ENCODE measurements around the gene GSC.
"Not testable (repeated sequence)": the region's sequence is repeated elsewhere in the genome, so short reads cannot be mapped to it uniquely, and the experiment has no call there.

DNA sequence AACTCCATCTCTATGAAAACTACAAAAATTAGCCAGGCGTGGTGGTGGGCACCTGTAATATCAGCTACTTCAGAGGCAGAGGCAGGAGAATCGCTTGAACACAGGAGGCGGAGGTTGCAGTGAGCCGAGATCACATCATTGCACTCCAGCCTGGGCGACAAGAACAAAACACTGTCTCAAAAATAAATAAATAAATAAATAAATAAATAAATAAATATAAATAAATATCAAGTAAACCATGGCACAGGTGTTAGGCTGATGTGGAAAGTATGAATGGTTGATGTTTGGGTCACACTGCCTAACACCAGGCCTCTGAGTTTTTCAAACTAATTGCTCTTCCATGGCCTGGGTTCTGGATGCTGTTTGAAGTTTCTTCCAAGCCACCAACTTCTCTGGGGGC is 41.5 kb downstream of the GSC start:
- TF ChIP-seq GABPA (IDR thresholded peaks at IDR 0.05; ENCODE audit: low read depth); BCL3 (IDR thresholded peaks at IDR 0.05; ENCODE audit: borderline replicate concordance, insufficient read depth, low read depth, low read length, poor library complexity, severe bottlenecking); POLR2AphosphoS5 (IDR thresholded peaks at IDR 0.05; ENCODE audit: low read length); ZNF217 (IDR thresholded peaks at IDR 0.05): not testable (repeated sequence)
- TF ChIP-seq, protein P1, sequence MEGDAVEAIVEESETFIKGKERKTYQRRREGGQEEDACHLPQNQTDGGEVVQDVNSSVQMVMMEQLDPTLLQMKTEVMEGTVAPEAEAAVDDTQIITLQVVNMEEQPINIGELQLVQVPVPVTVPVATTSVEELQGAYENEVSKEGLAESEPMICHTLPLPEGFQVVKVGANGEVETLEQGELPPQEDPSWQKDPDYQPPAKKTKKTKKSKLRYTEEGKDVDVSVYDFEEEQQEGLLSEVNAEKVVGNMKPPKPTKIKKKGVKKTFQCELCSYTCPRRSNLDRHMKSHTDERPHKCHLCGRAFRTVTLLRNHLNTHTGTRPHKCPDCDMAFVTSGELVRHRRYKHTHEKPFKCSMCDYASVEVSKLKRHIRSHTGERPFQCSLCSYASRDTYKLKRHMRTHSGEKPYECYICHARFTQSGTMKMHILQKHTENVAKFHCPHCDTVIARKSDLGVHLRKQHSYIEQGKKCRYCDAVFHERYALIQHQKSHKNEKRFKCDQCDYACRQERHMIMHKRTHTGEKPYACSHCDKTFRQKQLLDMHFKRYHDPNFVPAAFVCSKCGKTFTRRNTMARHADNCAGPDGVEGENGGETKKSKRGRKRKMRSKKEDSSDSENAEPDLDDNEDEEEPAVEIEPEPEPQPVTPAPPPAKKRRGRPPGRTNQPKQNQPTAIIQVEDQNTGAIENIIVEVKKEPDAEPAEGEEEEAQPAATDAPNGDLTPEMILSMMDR (IDR thresholded peaks at IDR 0.05 in 2 of 3, conservative IDR thresholded peaks at IDR 0.05 in 1 of 3; ENCODE audit: control insufficient read depth in 2 of 3, extremely low read depth in 1 of 3, insufficient read depth in 1 of 3, low read depth in 3 of 3, low read length in 3 of 3): not testable (repeated sequence)
- TF ChIP-seq, protein P2, sequence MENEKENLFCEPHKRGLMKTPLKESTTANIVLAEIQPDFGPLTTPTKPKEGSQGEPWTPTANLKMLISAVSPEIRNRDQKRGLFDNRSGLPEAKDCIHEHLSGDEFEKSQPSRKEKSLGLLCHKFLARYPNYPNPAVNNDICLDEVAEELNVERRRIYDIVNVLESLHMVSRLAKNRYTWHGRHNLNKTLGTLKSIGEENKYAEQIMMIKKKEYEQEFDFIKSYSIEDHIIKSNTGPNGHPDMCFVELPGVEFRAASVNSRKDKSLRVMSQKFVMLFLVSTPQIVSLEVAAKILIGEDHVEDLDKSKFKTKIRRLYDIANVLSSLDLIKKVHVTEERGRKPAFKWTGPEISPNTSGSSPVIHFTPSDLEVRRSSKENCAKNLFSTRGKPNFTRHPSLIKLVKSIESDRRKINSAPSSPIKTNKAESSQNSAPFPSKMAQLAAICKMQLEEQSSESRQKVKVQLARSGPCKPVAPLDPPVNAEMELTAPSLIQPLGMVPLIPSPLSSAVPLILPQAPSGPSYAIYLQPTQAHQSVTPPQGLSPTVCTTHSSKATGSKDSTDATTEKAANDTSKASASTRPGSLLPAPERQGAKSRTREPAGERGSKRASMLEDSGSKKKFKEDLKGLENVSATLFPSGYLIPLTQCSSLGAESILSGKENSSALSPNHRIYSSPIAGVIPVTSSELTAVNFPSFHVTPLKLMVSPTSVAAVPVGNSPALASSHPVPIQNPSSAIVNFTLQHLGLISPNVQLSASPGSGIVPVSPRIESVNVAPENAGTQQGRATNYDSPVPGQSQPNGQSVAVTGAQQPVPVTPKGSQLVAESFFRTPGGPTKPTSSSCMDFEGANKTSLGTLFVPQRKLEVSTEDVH (IDR thresholded peaks at IDR 0.05; ENCODE audit: low read depth, partially characterized antibody): not testable (repeated sequence)
